ENCODE measurements around the gene FTL.

The FTL gene

GRCh38 chr19:49006905-49007304 is 41.8 kb downstream of the FTL start:
- H3K27me3 Mint-ChIP-seq = no peaks in the 10 kb centered on the region
- H3K4me3 Mint-ChIP-seq = no peak overlapping the region
- no peak overlapping the region for H3K27ac Mint-ChIP-seq
- peaks cover 89% of the 10 kb centered on the region for H3K36me3 Mint-ChIP-seq (ENCODE audit: low read depth)
- no peaks in the 10 kb centered on the region for H3K4me1 Mint-ChIP-seq (ENCODE audit: low read depth)
- no peak for DNase-seq
- no peaks in the 10 kb centered on the region for H3K9me3 Mint-ChIP-seq

- Mint-ChIP-seq H3K4me3 (no peak overlapping the region), H3K36me3 (ENCODE audit: low read depth) (peaks cover 88% of the 10 kb centered on the region), H3K9me3 (no peaks in the 10 kb centered on the region), H3K27ac (no peak overlapping the region), H3K27me3 (no peaks in the 10 kb centered on the region), H3K4me1 (ENCODE audit: low read depth) (no peaks in the 10 kb centered on the region)
- DNase-seq = no peak
Measured at GRCh38 chr19:49009828-49010227, 44.7 kb downstream of the FTL start.

- DNase-seq = no peak
- H3K27ac Mint-ChIP-seq = no peak overlapping the region
- H3K27me3 Mint-ChIP-seq = no peaks in the 10 kb centered on the region
- H3K36me3 Mint-ChIP-seq (ENCODE audit: low read depth) = peaks cover 88% of the 10 kb centered on the region
- no peaks in the 10 kb centered on the region for H3K4me1 Mint-ChIP-seq (ENCODE audit: low read depth)
- no peak overlapping the region for H3K4me3 Mint-ChIP-seq
- H3K9me3 Mint-ChIP-seq = no peaks in the 10 kb centered on the region
Measured at GRCh38 chr19:49010453-49010852, 45.3 kb downstream of the FTL start.

- no peaks in the 10 kb centered on the region for H3K4me1 Mint-ChIP-seq (ENCODE audit: low read depth)
- no peaks in the 10 kb centered on the region for H3K27me3 Mint-ChIP-seq
- no peak for DNase-seq
- H3K27ac Mint-ChIP-seq = no peak overlapping the region
- H3K4me3 Mint-ChIP-seq = no peak overlapping the region
- no peaks in the 10 kb centered on the region for H3K9me3 Mint-ChIP-seq
- H3K36me3 Mint-ChIP-seq (ENCODE audit: low read depth) = peaks cover 88% of the 10 kb centered on the region
Measured at GRCh38 chr19:49011194-49011593, 46.1 kb downstream of the FTL start.

- Mint-ChIP-seq H3K27ac (no peak overlapping the region), H3K36me3 (ENCODE audit: low read depth) (peaks cover 78% of the 10 kb centered on the region), H3K4me3 (no peak overlapping the region), H3K9me3 (no peaks in the 10 kb centered on the region), H3K27me3 (peaks cover 8% of the 10 kb centered on the region), H3K4me1 (ENCODE audit: low read depth) (peaks cover 16% of the 10 kb centered on the region)
- no peak for DNase-seq
Measured at GRCh38 chr19:49014123-49014869, 49.2 kb downstream of the FTL start.

GRCh38 chr19:49014870-49015255 is 49.8 kb downstream of the FTL start:
- Mint-ChIP-seq H3K4me3 (no peak overlapping the region), H3K9me3 (no peaks in the 10 kb centered on the region), H3K27me3 (peaks cover 8% of the 10 kb centered on the region), H3K36me3 (ENCODE audit: low read depth) (peaks cover 72% of the 10 kb centered on the region), H3K27ac (no peak overlapping the region), H3K4me1 (ENCODE audit: low read depth) (peaks cover 20% of the 10 kb centered on the region)
- no peak for DNase-seq

GRCh38 chr19:49016067-49016839 is 51.1 kb downstream of the FTL start:
- Mint-ChIP-seq H3K27me3 (peaks cover 12% of the 10 kb centered on the region), H3K9me3 (no peaks in the 10 kb centered on the region), H3K27ac (no peak overlapping the region), H3K4me1 (ENCODE audit: low read depth) (peaks cover 26% of the 10 kb centered on the region), H3K36me3 (ENCODE audit: low read depth) (peaks cover 58% of the 10 kb centered on the region), H3K4me3 (no peak overlapping the region)
- DNase-seq = no peak
